Peyer's patch (tissue), 4 donors: ENCODE measurements around the gene MPV17. TPM values are rescaled to one million over a fixed set of nuclear protein-coding genes. Genes with fewer than 3 reads are reported as not detected.
"Not testable (repeated sequence)": the region's sequence is repeated elsewhere in the genome, so short reads cannot be mapped to it uniquely, and the experiment has no call there.

Source experiments
- DNase-seq, 3 donors: peaks; one replicate each; pipeline ENCODE4 v3.0.0-alpha.2; 2017 to 2019
- H3K27ac ChIP-seq, 4 donors: fragments of 200-600 bp; sonication (generic); one replicate each; pipeline ENCODE4 v1.5.1; 2016 to 2019
- H3K27me3 ChIP-seq, 2 donors: fragments of 200-600 bp; sonication (generic); one replicate each; pipeline ENCODE4 v1.5.1; 2019
- H3K36me3 ChIP-seq, 3 donors: fragments of 200-600 bp; sonication (generic); one replicate each; pipeline ENCODE4 v1.5.1; 2016 to 2019
- H3K4me1 ChIP-seq, 4 donors: fragments of 200-600 bp; sonication (generic); one replicate each; pipeline ENCODE4 v1.5.1; 2016 to 2019
- H3K4me3 ChIP-seq, 4 donors: fragments of 200-600 bp; sonication (generic); 1 replicate in 3 of 4; 2 replicates in 1 of 4; pipeline ENCODE4 v1.5.1; 2016 to 2019; ENCODE audit warnings: mild to moderate bottlenecking in 1 of 4
- H3K9me3 ChIP-seq, 4 donors: fragments of 200-600 bp; sonication (generic); one replicate each; pipeline ENCODE4 v1.5.1; 2016 to 2019; ENCODE audit warnings: mild to moderate bottlenecking in 1 of 4
- CTCF ChIP-seq, 6 experiments: fragments of 450-650 bp in 4 of 6; fragments of 200-600 bp in 2 of 6; sonication (generic) in 1 of 6; IDR thresholded peaks; one replicate each; pipeline ENCODE4 v1.5.1; 2017 to 2019; ENCODE audit warnings: antibody characterized with exemption in 6 of 6, mild to moderate bottlenecking in 3 of 6, moderate library complexity in 1 of 6
- POLR2A ChIP-seq, 2 donors: fragments of 450-650 bp; IDR thresholded peaks; one replicate each; pipeline ENCODE4 v1.5.1; 2017; ENCODE audit warnings: antibody characterized with exemption in 2 of 2, mild to moderate bottlenecking in 2 of 2, moderate library complexity in 2 of 2
- total RNA-seq, 4 donors: library from RNA; depleted of rRNA; stranded (reverse); fragments of >200 nt; gene quantifications; one replicate each; pipeline ENCODE4 v1.1.0, GENCODE V29; 2016

MPV17 gene
- total RNA-seq, 4 donors from 2014 or later = 41.5 to 62.3 (median 51.6) TPM

DNA sequence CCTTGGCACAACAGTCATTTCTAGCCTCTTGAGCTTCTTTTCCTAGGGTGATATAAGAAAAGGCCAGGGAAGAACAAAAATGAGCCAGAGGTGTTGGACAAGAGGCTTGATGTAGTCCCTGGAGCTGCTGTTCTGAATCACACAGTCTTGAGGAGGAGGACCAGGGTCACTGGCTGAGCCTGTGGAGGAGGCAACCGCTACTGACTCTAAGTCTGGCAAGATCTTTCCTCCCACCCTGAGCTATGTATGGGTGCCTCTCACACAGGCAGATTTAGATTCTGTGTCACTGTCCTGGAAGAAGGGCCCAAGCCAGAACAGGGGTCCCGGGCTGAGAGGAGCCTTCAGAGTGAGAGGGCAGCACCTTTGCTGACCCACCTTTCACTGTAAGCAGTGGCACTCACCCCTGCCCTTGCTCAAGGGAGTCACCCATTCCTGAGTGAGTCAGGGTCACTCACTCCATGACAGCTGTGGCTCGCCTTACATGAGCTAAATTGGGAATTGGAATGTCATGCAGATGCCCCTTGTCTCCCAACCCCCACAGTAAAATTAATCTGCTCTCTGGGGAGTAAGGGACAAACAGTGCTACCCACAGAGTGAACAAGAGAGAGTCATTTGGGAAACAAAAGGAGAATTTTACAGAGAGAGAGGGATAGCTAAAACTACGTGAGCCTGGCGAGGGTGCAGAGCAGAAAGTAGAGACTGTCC lies 40.9 kb downstream of the MPV17 start, which contains the start of gene TRIM54:
Gene TRIM54 (plus strand): TSS at position 575 of the 705 bp plus-strand sequence. CDS start 303 bp downstream, outside the sequence.
- Histone ChIP-seq H3K4me3 (no peak within 1 kb of the TSS), H3K9me3 (no peaks in the 10 kb centered on the region), H3K27me3 (no peaks in the 10 kb centered on the region), H3K36me3 (no peaks in the 10 kb centered on the region), H3K4me1 (no peaks in the 10 kb centered on the region), H3K27ac (no peak within 1 kb of the TSS)
- TF ChIP-seq CTCF (IDR thresholded peaks at IDR 0.05) = no peak
- TF ChIP-seq POLR2A (IDR thresholded peaks at IDR 0.05) = no peak
- no peak for DNase-seq

GRCh38 chr2:27281442-27281841 lies 41.5 kb downstream of the MPV17 start:
- H3K9me3 ChIP-seq = no peaks in the 10 kb centered on the region
- TF ChIP-seq CTCF (IDR thresholded peaks at IDR 0.05) = no peak
- TF ChIP-seq POLR2A (IDR thresholded peaks at IDR 0.05) = no peak
- H3K4me3 ChIP-seq = no peak overlapping the region
- no peak for DNase-seq
- H3K27me3 ChIP-seq = no peaks in the 10 kb centered on the region
- H3K4me1 ChIP-seq = no peaks in the 10 kb centered on the region
- no peak overlapping the region for H3K27ac ChIP-seq
- no peaks in the 10 kb centered on the region for H3K36me3 ChIP-seq

DNA sequence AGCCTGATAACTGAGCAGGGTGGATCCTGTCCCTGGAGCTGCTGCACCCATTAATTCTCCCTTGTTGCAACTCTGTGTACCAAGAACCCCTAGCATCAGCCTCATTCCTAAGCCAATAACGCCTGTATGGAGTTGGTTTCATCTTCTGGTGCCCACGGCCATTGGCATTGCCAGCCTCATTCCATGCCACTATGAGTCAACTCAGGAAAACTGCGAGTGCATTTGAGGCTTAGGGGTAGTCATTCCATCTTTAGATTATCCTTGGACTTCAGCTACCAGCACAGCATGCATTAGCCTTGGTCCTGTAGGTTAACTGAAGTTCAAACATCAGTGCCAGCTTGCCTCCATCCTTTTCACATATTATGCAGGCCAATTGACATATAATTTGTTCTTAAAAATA lies 42.1 kb downstream of the MPV17 start:
- no peak for DNase-seq
- H3K9me3 ChIP-seq = no peaks in the 10 kb centered on the region
- no peak for TF ChIP-seq POLR2A (IDR thresholded peaks at IDR 0.05)
- TF ChIP-seq CTCF (IDR thresholded peaks at IDR 0.05) = no peak
- H3K4me1 ChIP-seq = no peaks in the 10 kb centered on the region
- H3K27me3 ChIP-seq = no peaks in the 10 kb centered on the region
- H3K27ac ChIP-seq = no peak overlapping the region
- no peak overlapping the region for H3K4me3 ChIP-seq
- no peaks in the 10 kb centered on the region for H3K36me3 ChIP-seq

- Histone ChIP-seq H3K4me1 (no peaks in the 10 kb centered on the region), H3K27ac (no peak overlapping the region), H3K4me3 (no peak overlapping the region), H3K9me3 (no peaks in the 10 kb centered on the region), H3K27me3 (no peaks in the 10 kb centered on the region), H3K36me3 (no peaks in the 10 kb centered on the region)
- TF ChIP-seq CTCF (IDR thresholded peaks at IDR 0.05) (no peak), POLR2A (IDR thresholded peaks at IDR 0.05) (no peak)
- no peak for DNase-seq
Measured at GRCh38 chr2:27278010-27278409, 44.9 kb downstream of the MPV17 start.

GRCh38 chr2:27275211-27276150 lies 47.4 kb downstream of the MPV17 start, which contains the start of gene DNAJC5G:
TSS of gene DNAJC5G (plus strand) at chr2:27275433. CDS start at chr2:27276729, 1,296 bp downstream.
- no peak within 1 kb of the TSS for H3K4me3 ChIP-seq
- no peak for TF ChIP-seq CTCF (IDR thresholded peaks at IDR 0.05)
- no peak for TF ChIP-seq POLR2A (IDR thresholded peaks at IDR 0.05)
- H3K36me3 ChIP-seq = no peaks in the 10 kb centered on the region
- H3K4me1 ChIP-seq = no peaks in the 10 kb centered on the region
- no peak within 1 kb of the TSS for H3K27ac ChIP-seq
- H3K9me3 ChIP-seq = no peaks in the 10 kb centered on the region
- no peak for DNase-seq
- no peaks in the 10 kb centered on the region for H3K27me3 ChIP-seq

DNA sequence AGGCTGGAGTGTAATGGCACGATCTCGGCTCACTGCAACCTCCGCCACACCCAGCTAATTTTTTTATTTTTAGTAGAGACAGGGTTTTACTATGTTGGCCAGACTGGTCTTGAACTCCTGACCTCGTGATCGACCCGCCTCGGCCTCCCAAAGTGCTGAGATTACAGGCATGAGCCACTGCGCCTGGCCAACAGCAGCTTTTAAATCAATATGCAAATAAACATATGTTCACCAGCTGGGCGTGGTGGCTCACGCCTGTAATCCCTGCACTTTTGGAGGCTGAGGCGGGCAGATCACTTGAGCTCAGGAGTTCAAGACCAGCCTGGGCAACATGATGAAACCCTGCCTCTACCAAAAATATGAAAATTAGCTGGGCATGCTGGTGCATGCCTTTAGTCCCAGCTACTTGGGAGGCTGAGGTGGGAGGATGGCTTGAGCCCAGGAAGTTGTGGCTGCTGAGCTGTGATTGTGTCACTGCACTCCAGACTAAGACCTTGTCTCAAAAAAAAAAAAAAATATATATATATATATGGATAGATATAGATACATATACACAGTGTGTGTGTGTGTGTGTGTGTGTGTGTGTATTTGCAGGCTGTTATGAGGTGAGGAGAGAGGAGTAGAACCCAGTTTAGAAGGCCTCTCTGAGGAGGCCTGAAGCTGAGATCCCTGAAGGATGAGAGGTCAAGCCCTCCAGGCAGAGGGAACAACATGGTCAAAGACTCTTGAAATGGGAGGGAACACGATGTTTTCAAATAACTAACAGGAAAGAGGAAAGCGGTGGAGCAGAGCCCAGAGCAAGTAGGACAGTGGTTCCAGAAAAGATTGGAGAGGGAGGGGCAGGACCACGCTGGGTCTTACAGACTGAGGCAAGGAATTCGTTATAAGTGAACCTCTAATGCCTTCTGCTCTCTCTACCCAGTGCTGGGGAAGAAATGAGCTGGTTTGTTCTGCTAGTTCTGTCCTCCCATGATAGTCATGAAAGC lies 50.1 kb downstream of the MPV17 start:
- not testable (repeated sequence) for H3K27me3 ChIP-seq, H3K27ac ChIP-seq, H3K4me1 ChIP-seq, H3K36me3 ChIP-seq, H3K4me3 ChIP-seq, H3K9me3 ChIP-seq, DNase-seq
